NCI-H82 (cell line): ENCODE data around the gene SPATA13.
"Not testable (repeated sequence)": the region's sequence is repeated elsewhere in the genome, so short reads cannot be mapped to it uniquely, and the experiment has no call there.

ENCODE experiments used
- DNase-seq: peaks from one replicate; lab custom pipeline; 2025; lab: John Stamatoyannopoulos, UW

Gene SPATA13

DNA sequence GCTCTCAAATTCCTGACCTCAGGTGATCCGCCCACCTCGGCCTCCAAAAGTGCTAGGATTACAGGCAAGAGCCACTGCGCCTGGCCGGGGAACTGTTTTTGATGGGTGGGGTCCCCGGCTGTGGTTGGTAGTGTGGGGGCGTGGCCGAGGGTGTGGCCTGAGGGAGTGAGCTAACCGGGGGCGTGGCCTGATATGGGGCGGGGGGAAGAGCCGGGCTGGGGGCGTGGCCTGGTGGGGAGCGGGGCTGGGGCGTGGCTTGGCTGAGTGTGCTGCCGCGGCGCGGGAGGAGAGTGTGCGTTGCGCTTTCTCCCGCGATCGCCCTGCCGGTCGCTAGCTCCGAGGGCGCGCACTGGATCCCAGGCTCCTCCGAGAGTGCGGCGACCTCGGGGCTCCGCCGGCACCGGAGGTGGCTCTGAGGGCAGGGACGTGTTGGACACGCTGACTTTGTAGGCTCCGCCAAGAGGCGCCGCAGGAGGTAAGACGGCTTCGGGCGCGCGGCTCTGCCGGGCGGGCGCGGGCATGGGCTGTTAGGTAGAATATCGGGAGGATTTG is at the start of gene SPATA13:
SPATA13 (plus strand) TSS at position 263 of the 552 bp plus-strand sequence. CDS start 62,210 bp downstream, outside the sequence.
- DNase-seq, result peak; percentile 98

DNA sequence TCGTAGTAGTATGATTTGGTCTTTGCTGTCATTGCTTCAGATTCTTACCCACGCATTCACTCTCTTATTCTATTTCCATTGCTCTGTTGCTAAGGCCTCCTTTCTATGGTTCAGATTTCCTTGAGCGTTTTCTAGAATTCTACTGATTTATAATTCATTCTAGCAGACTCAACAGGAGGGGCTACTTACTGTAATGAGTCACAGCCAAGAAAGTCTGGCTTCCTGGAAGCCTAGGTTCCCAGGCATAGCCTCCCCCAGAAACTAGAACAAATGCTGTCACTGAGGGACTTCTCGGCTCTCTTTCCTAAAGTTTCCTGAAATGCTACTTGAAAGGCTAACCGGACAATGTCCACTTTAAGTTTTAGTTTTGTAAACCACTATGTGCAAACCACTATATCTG is 47.7 kb upstream of the SPATA13 start:
- no peak for DNase-seq

DNA sequence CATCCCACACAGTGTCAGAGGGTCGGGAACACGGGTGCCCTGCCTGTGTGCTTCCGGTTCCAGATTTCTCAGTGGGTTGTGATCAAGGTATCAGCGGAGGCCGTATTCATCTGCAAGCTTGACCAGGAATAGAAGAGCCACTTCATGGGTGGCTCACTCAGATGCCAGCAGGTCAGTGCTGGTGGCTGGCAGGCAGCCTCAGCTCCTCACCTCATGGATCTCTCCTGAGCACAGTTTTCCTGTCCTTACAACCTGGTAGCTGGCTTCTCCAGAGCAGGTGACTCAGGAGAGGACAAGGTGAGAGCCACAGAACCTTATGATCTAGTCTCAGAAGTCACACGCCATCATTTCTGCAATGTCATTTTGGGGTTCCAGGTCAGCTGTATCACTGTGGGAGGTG is 44.8 kb upstream of the SPATA13 start:
- no peak for DNase-seq

DNA sequence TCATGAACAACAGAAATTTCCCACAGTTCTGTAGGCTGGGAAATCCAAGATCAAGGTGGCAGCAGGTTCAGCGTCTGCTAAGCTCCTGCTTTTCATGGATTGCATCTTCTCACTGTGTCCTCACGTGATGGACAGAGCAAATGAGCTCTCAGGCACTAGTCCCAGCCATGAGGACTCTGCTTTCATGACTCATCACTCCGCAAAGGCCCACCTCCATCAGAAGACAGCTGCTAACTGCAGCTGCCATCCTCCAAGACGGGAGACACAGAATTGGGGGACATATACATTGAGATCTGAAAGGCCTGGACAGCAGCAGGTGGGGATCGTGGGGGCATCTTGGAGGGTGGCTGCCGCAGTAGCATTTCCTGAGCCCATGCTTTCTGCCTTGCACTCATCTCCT is 44.4 kb upstream of the SPATA13 start:
- no peak for DNase-seq

DNA sequence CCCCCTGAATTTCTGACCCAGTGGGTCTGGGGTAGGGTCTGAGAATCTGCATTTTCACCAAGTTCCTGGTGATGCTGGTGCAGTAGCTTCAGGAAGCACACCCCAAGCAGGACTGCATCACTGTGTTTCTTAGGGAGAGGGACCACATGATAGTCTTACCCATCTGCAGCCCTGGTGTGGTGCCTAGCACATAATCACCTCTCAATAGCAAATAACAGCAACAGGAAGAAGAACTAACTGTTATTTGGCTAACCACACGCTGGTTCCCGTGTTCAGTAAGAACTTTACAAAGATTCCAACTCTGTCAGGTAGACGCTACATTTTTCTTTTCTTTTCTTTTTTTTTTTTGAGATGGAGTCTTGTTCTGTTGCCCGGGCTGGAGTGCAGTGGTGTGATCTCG is 41.9 kb upstream of the SPATA13 start:
- DNase-seq, result no peak

DNA sequence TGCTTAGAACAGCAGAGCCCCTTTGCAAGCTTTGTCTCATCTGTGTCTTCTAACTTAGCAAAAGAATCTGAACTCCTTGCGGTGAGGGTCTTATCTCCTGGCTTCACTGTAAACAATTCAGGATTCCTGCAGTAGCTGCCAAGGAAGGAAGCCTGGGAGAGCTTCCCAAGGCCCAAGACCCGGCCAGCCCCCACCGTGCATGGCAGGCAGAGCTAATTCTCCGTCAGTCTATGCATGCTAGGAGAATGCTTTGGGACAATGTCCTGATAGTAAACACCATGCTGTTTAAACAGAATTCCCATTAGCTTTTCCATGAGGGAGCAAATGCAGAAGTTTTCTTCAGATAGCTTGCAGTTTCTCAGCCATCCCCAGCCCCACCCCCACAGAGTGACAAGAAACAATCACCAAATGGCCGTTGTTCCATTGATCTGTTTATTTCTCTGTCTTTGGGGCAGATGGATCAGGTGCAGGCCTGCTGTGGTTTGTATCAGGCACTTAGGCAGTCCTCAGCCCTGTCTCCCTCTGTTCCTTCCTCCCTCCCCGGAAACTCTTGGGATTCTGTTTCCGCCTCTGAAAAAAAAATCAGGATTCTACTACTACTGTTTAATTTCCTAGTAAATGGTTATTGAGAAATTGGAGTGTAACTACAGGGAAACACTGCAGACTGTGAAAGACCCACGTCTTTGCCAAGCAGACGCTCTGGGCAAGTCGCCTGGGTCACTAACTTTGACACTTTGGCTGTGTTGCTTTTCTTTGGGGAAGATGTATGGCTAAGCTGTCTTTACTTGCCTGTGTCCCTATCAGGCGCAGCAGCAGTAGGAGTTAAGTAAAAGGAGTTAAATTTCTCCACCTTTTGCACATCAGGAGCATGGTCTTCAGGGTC is 40.7 kb upstream of the SPATA13 start:
- DNase-seq, result peak; percentile 33

DNA sequence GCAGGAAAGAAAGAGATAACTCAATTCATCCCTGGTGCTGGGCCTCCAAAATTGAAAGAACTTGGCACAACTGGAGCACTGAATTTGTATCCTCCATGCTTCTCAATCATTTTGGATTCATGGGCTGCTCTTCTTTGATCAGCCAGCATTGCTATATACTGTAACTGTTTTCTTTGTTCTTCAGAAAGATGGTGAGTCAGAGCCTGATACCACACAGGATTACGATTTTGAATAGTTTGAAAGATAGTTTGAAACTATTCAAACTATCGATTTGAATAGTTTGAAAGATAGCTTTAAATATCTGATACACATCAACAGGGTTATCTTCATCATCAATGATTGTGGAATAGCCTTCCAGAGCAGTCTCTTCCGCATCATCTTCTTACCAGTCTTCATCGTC is 38.5 kb upstream of the SPATA13 start:
- DNase-seq, result not testable (repeated sequence)

DNA sequence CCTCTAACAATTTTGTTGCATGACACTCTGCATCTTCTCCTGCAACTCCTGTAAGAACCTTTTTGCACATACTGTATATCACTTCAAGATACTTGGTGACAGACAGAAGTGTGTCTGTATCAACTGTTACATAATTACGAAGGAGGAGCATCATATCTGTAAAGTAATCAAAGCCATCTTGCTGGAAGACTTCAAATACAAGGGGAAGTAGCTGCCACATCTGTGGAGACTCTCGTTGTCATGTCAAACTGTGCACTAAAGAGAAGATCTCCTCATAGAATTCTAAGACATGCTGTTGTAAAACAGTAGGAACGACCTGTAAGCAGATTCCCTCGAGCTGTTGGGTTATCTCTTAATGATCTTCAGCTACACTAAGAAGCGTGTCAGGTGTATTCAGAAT is 38.0 kb upstream of the SPATA13 start:
- DNase-seq, result no peak

DNA sequence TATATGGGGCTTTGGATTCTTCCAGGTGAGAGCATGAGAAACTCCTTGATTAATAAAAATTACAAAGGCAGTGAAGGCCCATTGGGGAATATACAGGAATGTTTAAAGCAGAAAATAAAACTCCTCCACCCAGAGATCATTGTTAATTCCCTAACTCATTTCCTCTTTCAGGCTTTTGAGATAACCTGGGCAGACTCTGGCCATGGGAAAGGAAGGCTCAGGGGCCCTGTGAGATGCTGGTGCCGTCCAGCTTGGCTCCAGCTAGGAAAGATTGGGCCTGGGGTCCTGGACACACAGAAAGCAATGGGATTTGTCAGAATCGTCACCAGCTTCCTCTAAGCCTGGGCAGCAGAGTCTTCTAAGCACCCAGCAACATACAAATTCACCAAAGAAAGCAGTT is 36.8 kb upstream of the SPATA13 start:
- no peak for DNase-seq

DNA sequence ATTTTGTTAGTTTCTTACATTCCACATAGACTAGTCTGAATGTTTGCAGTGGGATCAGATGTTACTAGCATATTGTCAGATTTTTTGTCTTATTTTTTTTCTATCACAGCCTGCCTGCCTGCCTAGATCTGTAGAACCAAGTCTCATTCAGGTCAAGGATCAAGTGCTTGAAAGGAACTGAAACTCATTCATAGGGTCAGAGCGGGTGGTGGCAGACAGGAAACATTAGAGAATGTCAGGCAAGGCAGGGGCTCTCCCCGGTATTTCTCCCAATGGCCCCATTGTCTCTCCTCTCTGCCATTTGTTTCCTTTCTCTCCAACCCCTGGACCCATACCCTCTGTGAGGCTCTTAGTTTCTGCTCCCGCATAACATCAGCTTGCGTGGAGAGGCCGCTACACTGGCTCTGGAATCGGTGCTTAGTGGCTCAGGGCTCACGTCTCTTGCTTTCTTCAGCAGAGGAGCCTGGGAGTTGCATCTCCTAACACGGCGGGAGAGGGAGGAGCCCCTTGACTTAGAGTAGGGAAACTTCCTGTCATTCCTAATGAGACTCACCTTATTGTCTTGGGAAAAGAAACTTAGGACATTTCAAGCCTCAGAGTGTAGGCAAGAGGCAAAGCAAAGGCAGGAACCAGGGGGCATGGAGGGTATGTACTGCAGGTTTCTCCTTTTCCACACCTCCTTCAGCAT is 35.6 kb upstream of the SPATA13 start:
- DNase-seq, result no peak

DNA sequence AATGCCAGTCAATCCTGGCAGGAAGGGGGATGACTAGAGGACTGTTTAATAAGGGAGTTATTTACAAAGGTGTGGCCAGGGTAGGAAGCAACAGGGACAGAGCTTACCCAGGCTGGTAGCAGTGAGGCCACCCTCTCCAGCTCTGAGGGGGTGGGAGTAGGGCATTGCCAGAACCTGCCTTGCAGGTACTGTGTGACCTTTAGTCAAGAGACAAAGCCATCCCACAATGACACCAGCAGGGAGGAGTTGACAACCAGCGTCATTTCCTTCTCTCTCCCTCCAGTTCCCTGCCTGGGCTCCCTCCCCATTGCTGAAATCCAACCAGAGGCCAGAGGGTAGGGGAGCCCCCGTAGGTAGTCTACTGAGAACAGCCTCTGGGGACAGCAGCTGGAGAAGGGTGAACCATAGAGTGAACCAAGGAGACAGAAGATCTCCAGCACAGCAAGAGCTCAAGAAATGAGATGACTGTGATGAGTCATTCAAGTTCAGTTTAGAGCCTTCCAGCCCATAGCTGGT is 33.3 kb upstream of the SPATA13 start:
- DNase-seq, result no peak

DNA sequence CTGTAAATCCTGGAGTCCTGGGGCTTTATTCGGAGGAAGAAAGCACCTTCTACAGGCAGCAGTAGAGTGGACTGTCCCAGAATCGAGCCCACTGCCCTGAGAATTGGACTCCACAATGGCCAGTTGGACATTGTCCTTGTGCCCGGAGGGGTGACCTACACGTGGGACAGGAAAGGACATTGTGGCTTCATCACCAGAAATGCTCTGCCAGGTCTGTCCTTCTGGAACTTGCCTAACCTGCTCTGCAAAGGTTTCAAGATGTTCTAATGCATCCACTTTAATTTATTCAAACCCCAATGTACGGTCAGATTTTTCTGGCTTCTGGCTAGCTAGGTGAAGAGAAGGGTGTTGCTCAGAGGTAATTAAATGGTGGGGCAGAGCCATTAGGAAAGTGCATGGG is 32.4 kb upstream of the SPATA13 start:
- no peak for DNase-seq

DNA sequence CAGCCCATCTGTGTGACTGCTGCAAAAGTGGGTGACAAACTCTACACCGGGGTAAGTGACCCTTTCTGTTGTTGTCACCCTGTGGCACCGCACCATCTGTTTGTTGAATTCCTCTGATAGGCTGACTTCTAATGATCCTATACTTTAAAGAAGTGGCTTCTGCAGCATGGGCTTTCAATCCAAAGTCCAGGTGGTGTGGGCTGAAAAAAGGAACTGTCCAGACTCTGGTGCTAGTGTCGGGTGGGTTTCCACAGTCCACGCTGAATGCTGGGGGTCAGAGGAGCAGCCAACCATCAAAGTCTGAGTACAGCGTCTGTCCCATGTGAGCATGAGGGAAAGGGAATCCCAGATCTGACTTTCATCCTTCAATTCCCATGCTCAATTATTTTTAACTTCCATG is 31.6 kb upstream of the SPATA13 start:
- peak; percentile 57 for DNase-seq

DNA sequence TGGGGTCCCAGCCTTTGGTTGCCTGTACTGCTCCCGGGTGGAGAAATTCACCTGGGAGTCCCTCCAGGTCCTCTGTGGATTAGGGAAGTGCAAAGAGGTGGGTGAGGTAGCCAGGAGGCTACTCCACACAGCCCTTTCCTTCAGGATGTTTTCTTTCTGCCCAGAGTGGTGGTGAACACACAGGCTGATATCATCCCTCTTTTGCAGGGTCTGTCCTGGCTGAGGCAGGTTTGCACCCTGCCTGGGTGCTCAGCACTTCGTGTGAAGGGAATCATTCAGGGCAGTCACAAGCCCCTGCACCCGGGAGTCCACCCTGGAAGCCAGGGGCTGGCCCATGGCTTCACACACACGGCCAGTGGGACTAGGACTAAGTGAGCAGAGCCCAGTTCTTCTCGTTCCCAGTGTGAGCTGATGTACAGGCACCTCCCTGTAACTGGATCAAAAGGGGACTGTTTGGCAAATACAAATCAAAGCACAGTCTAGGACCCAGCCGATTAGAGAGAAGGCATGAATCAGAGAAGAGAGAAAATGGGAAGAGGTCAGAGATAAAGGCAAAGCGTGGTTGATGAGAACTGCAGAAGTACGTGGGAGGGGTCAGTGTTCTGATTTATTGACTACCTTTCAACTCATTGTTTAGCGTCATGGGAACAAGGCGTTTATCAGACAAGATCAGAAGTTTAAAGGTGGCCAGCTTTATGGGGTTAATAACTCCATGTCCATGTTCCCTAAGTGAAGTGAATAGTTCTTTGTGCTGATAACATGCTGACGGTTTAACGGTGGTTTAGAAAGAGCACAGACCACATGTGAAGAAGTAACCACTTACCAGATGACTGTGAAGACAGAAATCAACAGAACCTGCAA is 30.4 kb upstream of the SPATA13 start:
- no peak for DNase-seq

DNA sequence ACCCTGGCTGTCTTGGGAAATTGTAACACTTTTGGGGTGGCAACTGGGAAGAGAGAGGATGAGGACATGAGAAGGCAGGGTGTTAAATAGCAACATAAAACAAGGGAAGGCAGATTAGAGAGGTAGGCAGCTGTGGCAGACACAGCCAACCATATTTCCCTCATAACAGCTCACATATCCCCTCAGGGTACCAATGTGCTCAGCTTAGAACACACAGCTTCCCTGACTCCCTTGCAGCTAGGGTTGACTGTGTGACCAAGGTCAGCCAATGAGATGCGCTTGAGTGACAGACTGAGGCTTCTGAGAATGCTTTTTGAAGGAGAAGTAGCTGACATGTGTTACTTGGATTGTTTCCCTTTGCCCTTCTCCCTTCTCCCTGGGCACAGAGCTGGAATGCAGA is 28.8 kb upstream of the SPATA13 start:
- DNase-seq, result no peak

DNA sequence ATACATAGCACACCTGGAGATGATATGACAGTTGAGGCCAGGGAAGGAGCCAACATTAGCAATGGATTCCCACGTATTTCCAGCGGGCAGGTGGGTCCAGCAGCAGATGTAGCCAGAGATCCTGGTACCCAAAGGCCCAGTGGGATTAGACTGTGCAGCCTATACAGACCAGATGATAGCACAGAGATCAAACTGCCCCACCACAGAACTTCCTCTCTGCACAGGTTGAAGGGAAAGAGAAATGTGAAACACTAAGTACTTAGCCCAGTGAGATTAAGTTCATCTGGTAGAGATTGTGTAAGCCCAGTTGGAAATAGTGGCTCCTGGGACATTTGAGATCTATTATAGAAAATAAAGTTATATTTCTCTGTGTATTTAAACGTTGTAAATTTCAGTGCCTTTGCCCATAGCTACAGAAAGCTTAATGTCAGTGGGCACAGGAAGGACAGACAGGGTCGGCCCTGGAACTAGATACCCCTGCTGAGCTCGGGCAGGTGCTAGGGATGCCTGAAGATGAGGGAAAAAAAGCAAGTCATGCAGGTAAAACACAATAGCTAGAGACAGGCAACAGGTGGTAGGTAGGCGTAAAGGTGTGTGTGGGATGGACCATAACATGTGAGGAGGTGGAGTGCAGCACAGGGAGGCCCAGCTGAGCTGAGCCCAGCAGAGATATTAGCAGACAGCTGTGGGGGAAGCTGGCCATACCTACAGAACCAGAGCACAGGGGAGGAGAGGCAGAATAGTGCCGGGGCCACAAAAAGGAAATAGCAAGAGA is 27.3 kb upstream of the SPATA13 start:
- no peak for DNase-seq

DNA sequence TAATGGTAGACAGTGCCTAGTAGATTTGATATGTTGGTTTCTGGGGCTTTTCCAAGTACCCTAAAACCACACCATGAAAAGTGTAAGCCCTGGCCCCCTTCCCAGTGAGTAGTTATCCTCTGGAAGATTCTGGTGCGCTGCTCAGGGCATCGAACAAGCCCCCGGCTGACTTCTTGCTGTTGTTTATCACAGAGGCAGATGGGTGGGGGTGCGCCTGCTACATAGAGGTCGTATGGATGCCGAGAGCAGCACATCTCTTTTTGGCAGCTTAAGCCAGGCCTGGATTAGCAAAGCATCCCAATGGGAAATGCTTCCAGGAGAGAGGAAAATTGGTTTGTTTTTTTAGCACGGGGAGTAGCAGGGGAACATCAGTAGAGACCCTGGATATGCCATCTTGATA is 26.3 kb upstream of the SPATA13 start:
- peak; percentile 74 for DNase-seq

DNA sequence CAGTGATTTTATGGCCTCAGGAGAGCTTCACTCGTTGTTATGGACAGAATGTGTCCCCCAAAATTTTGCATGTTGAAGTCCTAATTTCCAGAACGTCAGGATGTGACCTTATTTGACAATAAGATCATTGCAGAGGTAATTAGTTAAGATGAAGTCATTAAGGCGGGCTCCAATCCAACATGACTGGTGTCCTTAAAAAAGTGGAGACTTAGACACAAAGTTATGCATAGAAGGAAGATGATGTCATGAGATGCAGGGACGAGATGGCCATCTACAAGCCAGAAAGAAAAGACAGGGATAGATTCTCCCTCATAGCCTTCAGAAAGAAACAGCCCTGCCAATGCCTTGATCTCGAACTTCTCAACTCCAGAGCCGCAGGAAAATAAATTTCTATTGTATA is 25.8 kb upstream of the SPATA13 start:
- DNase-seq, result no peak

DNA sequence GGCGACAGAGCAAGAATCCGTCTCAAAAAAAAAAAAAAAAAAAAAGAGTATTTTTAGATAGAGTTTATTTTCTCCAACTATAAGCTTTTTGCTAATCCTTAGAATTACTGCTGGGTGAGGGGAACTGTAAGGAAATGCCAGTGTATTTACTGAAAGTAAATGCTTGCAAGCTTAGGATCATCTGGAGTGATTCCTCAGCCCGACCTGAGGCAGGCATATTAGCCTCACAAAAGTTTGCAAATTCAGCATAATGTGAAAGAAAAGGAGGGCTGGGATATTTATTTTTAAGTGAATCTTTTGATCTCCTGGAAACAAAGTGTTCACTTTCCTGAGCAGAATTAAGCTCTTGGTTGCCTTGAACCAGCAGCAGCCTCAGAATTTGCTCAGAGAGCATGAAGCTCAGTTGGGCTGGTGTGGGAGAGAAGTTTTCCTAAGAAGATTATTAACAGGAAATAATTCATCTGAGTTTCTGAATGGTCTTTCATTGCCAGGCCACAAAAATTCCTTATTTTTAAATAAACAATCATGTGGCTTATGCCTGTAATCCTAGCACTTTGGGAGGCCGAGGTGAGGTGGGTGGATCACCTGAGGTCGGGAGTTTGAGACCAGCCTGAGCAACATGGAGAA is 24.7 kb upstream of the SPATA13 start:
- no peak for DNase-seq

DNA sequence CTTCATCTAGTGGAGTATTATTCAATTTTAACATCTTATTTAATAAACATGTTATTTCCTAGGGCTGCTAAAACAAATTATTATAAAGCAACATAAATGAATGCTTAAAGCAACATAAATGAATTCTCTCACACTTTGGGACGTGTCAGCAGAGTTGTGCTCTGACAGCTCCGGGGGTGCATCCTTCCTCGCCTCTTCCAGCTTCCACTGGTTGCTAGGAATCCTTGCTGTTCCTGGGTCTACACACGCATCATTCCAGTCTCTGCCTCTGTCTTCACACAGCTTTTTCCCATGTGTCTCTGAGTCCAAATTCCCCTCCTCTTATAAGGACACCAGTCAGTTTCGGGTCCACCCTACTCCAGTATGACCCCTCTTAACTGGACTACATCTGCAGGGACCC is 21.6 kb upstream of the SPATA13 start:
- no peak for DNase-seq
